Trophoblast cell (in vitro differentiated cells and primary cell): ENCODE measurements around the gene CD79B.

Experiments
- DNase-seq, 2 donors: peaks; one replicate each; pipeline ENCODE4 v3.0.0-alpha.2; 2016
- H2AFZ ChIP-seq: 2 replicates; pipeline ENCODE4 v1.6.1; 2013; ENCODE audit warnings: low read length, moderate library complexity, mild to moderate bottlenecking; ENCODE audit not compliant: insufficient read depth, poor library complexity
- H2AK5ac ChIP-seq: 2 replicates; pipeline ENCODE4 v1.6.1; 2013; ENCODE audit warnings: mild to moderate bottlenecking, low read length
- H2BK120ac ChIP-seq: 2 replicates; pipeline ENCODE4 v1.6.1; 2013; ENCODE audit warnings: low read length, mild to moderate bottlenecking, moderate library complexity; ENCODE audit not compliant: insufficient read depth, poor library complexity
- H2BK12ac ChIP-seq: 2 replicates; pipeline ENCODE4 v1.6.1; 2013; ENCODE audit warnings: mild to moderate bottlenecking, low read length, moderate library complexity
- H2BK5ac ChIP-seq: 2 replicates; pipeline ENCODE4 v1.6.1; 2013; ENCODE audit warnings: low read length, low read depth, moderate library complexity, mild to moderate bottlenecking; ENCODE audit not compliant: poor library complexity
- H3K14ac ChIP-seq: 2 replicates; pipeline ENCODE4 v1.6.1; 2013; ENCODE audit warnings: mild to moderate bottlenecking, low read length
- H3K18ac ChIP-seq: 2 replicates; pipeline ENCODE4 v1.6.1; 2013; ENCODE audit warnings: mild to moderate bottlenecking, low read length
- H3K23ac ChIP-seq: 2 replicates; pipeline ENCODE4 v1.6.1; 2013; ENCODE audit warnings: low read length
- H3K27ac ChIP-seq: 2 replicates; pipeline ENCODE4 v1.5.1; 2013; ENCODE audit warnings: low read depth, mild to moderate bottlenecking, inconsistent platforms, low read length, moderate library complexity
- H3K27me3 ChIP-seq: 2 replicates; pipeline ENCODE4 v1.6.1; 2013; ENCODE audit warnings: inconsistent platforms, mild to moderate bottlenecking, low read length, moderate library complexity; ENCODE audit not compliant: insufficient read depth
- H3K36me3 ChIP-seq, 2 experiments: 1 replicate in 1 of 2; 2 replicates in 1 of 2; pipeline ENCODE4 v1.6.1; 2013; ENCODE audit warnings: low read length in 2 of 2, mild to moderate bottlenecking in 2 of 2, moderate library complexity in 1 of 2; ENCODE audit not compliant: insufficient read depth in 2 of 2, control insufficient read depth in 1 of 2
- H3K4ac ChIP-seq: 2 replicates; pipeline ENCODE4 v1.6.1; 2013; ENCODE audit warnings: low read depth, mild to moderate bottlenecking, low read length, moderate library complexity
- H3K4me1 ChIP-seq, 2 experiments: 1 replicate in 1 of 2; 2 replicates in 1 of 2; pipeline ENCODE4 v1.6.1; 2013; ENCODE audit warnings: low read length in 2 of 2, mild to moderate bottlenecking in 2 of 2, moderate library complexity in 1 of 2; ENCODE audit not compliant: insufficient read depth in 2 of 2, control insufficient read depth in 1 of 2
- H3K4me2 ChIP-seq: 2 replicates; pipeline ENCODE4 v1.6.1; 2013; ENCODE audit warnings: inconsistent platforms, mild to moderate bottlenecking, low read length, moderate library complexity
- H3K4me3 ChIP-seq: 2 replicates; pipeline ENCODE4 v1.5.1; 2013; ENCODE audit warnings: mild to moderate bottlenecking, low read depth, low read length, inconsistent platforms
- H3K79me1 ChIP-seq: one replicate; pipeline ENCODE4 v1.6.1; 2013; ENCODE audit warnings: low read length
- H3K79me2 ChIP-seq: 2 replicates; pipeline ENCODE4 v1.6.1; 2013; ENCODE audit warnings: low read length, mild to moderate bottlenecking; ENCODE audit not compliant: control insufficient read depth, insufficient read depth, poor library complexity
- H3K9ac ChIP-seq: 2 replicates; pipeline ENCODE4 v1.6.1; 2013; ENCODE audit warnings: mild to moderate bottlenecking, low read length
- H3K9me3 ChIP-seq: 2 replicates; pipeline ENCODE4 v1.6.1; 2013; ENCODE audit warnings: low read depth, mild to moderate bottlenecking, control low read depth, inconsistent platforms, low read length; ENCODE audit not compliant: insufficient read depth
- H4K12ac ChIP-seq: 2 replicates; pipeline ENCODE4 v1.6.1; 2013; ENCODE audit warnings: low read depth, mild to moderate bottlenecking, low read length, moderate library complexity
- H4K8ac ChIP-seq: 2 replicates; pipeline ENCODE4 v1.6.1; 2013; ENCODE audit warnings: low read depth, mild to moderate bottlenecking, low read length, moderate library complexity
- H4K91ac ChIP-seq: one replicate; pipeline ENCODE4 v1.6.1; 2013; ENCODE audit warnings: low read depth, mild to moderate bottlenecking, low read length, moderate library complexity
- WGBS: extraction: QIAGEN DNeasy Blood & Tissue Kit; methylation state at CpG from one replicate; pipeline ENCODE4 v1.1.7; 2013; ENCODE audit warnings: missing lambda C conversion rate; ENCODE audit not compliant: insufficient read length, insufficient coverage; ENCODE audit errors: extremely low coverage; 5-methylcytosine and 5-hydroxymethylcytosine counted together

The CD79B gene

DNA sequence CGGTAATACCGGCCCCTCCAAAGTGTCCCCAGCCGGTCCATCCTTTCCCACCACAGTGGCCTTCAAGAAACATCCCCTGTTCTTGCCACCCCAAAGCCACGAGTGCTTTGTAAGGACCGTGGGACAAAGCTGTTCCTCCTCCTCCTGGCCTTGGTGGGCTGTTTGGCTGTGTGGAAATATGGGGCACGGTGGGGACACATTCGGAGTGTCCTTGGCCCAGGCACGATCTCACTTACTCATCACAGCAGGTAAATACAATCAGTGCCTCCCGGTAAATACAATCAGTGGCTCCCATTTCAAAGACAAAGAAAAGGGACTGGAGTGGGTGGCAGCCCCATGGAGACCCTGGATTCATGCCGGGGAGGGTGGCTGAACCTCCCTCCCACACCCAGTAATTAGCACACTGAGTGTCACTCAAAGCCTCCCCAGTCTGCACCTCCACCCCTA, 30.2 kb upstream of the CD79B start:
- H3K27ac ChIP-seq, result no peak overlapping the region

GRCh38 chr17:63961355-63962212, 29.5 kb upstream of the CD79B start:
- H2AFZ ChIP-seq, result no peak overlapping the region
- no peak overlapping the region for H2BK12ac ChIP-seq
- H3K79me2 ChIP-seq, result no peaks in the 10 kb centered on the region
- H3K4me3 ChIP-seq, result no peak overlapping the region
- H3K9ac ChIP-seq, result no peak overlapping the region
- H3K4ac ChIP-seq, result no peak overlapping the region
- H3K4me2 ChIP-seq, result no peak overlapping the region
- no peaks in the 10 kb centered on the region for H3K27me3 ChIP-seq
- no peaks in the 10 kb centered on the region for H3K79me1 ChIP-seq
- no peak overlapping the region for H4K91ac ChIP-seq
- H2BK5ac ChIP-seq, result no peak overlapping the region
- no peak overlapping the region for H3K18ac ChIP-seq
- no peak overlapping the region for H2AK5ac ChIP-seq
- H3K23ac ChIP-seq, result no peak overlapping the region
- no peak overlapping the region for H3K27ac ChIP-seq
- H3K9me3 ChIP-seq, result peaks cover 4% of the 10 kb centered on the region
- H3K14ac ChIP-seq, result no peak overlapping the region
- peak; percentile 13 to 44 for DNase-seq
- no peaks in the 10 kb centered on the region for H3K4me1 ChIP-seq
- no peak overlapping the region for H4K8ac ChIP-seq
- WGBS, result no CpG with 5 or more reads among the region's 37 CpGs
- no peak overlapping the region for H2BK120ac ChIP-seq
- H4K12ac ChIP-seq, result no peak overlapping the region
- no peaks in the 10 kb centered on the region for H3K36me3 ChIP-seq

More for the DNA sequence above, 30.2 kb upstream of the CD79B start:
- Histone ChIP-seq H4K91ac (no peak overlapping the region), H3K4ac (no peak overlapping the region), H2BK5ac (no peak overlapping the region), H2AFZ (no peak overlapping the region), H3K9me3 (peaks cover 1% of the 10 kb centered on the region), H4K8ac (no peak overlapping the region), H3K79me1 (no peaks in the 10 kb centered on the region), H3K36me3 (no peaks in the 10 kb centered on the region), H3K9ac (no peak overlapping the region), H3K4me2 (no peak overlapping the region), H3K23ac (no peak overlapping the region), H3K79me2 (no peaks in the 10 kb centered on the region), H3K4me1 (no peaks in the 10 kb centered on the region), H3K27me3 (no peaks in the 10 kb centered on the region), H2AK5ac (no peak overlapping the region), H2BK12ac (no peak overlapping the region), H4K12ac (no peak overlapping the region), H3K4me3 (no peak overlapping the region), H2BK120ac (no peak overlapping the region), H3K18ac (no peak overlapping the region), H3K14ac (no peak overlapping the region)
- no CpG with 5 or more reads among the region's 10 CpGs for WGBS
- DNase-seq, result no peak

DNA sequence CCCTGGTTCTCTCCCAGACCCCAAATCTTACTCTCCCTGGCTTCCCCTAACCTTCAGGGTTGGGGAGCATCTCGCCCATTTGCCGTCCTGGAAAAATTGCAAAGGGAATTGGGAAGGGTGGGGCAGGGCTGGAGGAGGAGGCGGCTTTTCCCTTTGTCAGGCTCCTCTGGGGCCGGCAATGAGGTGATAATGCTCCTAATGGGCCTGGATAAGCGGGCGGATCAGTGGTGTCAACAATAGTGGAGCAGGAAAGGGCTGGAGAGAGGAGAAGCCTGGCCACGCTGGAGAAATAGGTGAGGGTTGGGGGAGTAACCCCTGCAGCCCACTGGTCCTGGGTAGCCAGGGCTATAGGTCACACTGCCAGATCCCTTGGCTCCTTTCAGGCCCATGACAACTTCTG, 28.3 kb upstream of the CD79B start:
- Histone ChIP-seq H2AK5ac (no peak overlapping the region), H4K12ac (no peak overlapping the region), H3K27me3 (no peaks in the 10 kb centered on the region), H3K23ac (no peak overlapping the region), H3K18ac (no peak overlapping the region), H3K14ac (no peak overlapping the region), H3K36me3 (no peaks in the 10 kb centered on the region), H3K27ac (no peak overlapping the region), H2AFZ (no peak overlapping the region), H3K4me1 (no peaks in the 10 kb centered on the region), H3K9ac (no peak overlapping the region), H4K91ac (no peak overlapping the region), H4K8ac (no peak overlapping the region), H2BK12ac (no peak overlapping the region), H3K4me3 (no peak overlapping the region), H3K79me1 (no peaks in the 10 kb centered on the region), H3K79me2 (no peaks in the 10 kb centered on the region), H3K4ac (no peak overlapping the region), H2BK120ac (no peak overlapping the region), H3K4me2 (no peak overlapping the region), H2BK5ac (no peak overlapping the region), H3K9me3 (peaks cover 4% of the 10 kb centered on the region)
- WGBS, result no CpG with 5 or more reads among the region's 7 CpGs
- no peak for DNase-seq

- Histone ChIP-seq H3K14ac (no peak overlapping the region), H3K4me3 (no peak overlapping the region), H4K12ac (no peak overlapping the region), H4K91ac (no peak overlapping the region), H3K18ac (no peak overlapping the region), H3K79me2 (no peaks in the 10 kb centered on the region), H3K9me3 (peaks cover 4% of the 10 kb centered on the region), H4K8ac (no peak overlapping the region), H3K4me2 (no peak overlapping the region), H3K27me3 (no peaks in the 10 kb centered on the region), H3K4me1 (no peaks in the 10 kb centered on the region), H2AK5ac (no peak overlapping the region), H2BK5ac (no peak overlapping the region), H3K27ac (no peak overlapping the region), H2BK12ac (no peak overlapping the region), H3K9ac (no peak overlapping the region), H2BK120ac (no peak overlapping the region), H3K79me1 (no peaks in the 10 kb centered on the region), H2AFZ (no peak overlapping the region), H3K36me3 (no peaks in the 10 kb centered on the region), H3K4ac (no peak overlapping the region), H3K23ac (no peak overlapping the region)
- no CpG with 5 or more reads among the region's 9 CpGs for WGBS
- no peak for DNase-seq
These were observed 27.9 kb upstream of the CD79B start for GRCh38 chr17:63960006-63960405.
